OCI-LY1 (cell line): ENCODE measurements around the gene ELN.

ENCODE experiments used
- H2AFZ ChIP-seq: fragments of 200-600 bp; sonication (generic), shearing (Covaris generic); 2 replicates; pipeline ENCODE4 v1.6.0; 2014; ENCODE audit warnings: antibody characterized with exemption, mild to moderate bottlenecking, low read length
- H3F3A ChIP-seq: fragments of 200-600 bp; sonication (generic), shearing (Covaris generic); 2 replicates; pipeline ENCODE4 v1.6.0; 2014; ENCODE audit warnings: mild to moderate bottlenecking, antibody characterized with exemption, low read length, moderate library complexity; ENCODE audit not compliant: insufficient read depth
- H3K27ac ChIP-seq: fragments of 200-600 bp; sonication (generic); 2 replicates; pipeline ENCODE4 v1.5.1; 2014; ENCODE audit warnings: low read length, mixed run types, mild to moderate bottlenecking, low read depth; ENCODE audit not compliant: poor library complexity, severe bottlenecking
- H3K27me3 ChIP-seq: fragments of 200-600 bp; sonication (generic); 2 replicates; pipeline ENCODE4 v1.6.0; 2014; ENCODE audit warnings: antibody characterized with exemption, mild to moderate bottlenecking, low read length, moderate library complexity; ENCODE audit not compliant: insufficient read depth
- H3K36me3 ChIP-seq: fragments of 200-600 bp; sonication (generic); 2 replicates; pipeline ENCODE4 v1.6.1; 2014; ENCODE audit warnings: mild to moderate bottlenecking, antibody characterized with exemption, low read length, moderate library complexity, mixed read lengths; ENCODE audit not compliant: insufficient read depth
- H3K4me1 ChIP-seq: fragments of 200-600 bp; sonication (generic); 2 replicates; pipeline ENCODE4 v1.5.1; 2014; ENCODE audit warnings: mild to moderate bottlenecking, low read length, moderate library complexity; ENCODE audit not compliant: insufficient read depth, severe bottlenecking
- H3K4me2 ChIP-seq: fragments of 200-600 bp; sonication (generic), shearing (Covaris generic); 2 replicates; pipeline ENCODE4 v1.6.1; 2014; ENCODE audit warnings: low read length
- H3K4me3 ChIP-seq: fragments of 200-600 bp; sonication (generic); 2 replicates; pipeline ENCODE4 v1.5.1; 2014; ENCODE audit warnings: low read length, low read depth, mild to moderate bottlenecking, mixed read lengths; ENCODE audit not compliant: poor library complexity, severe bottlenecking
- H3K79me2 ChIP-seq: fragments of 200-600 bp; shearing (Covaris generic); 2 replicates; pipeline ENCODE4 v1.6.1; 2016; ENCODE audit warnings: mixed run types, low read length, mixed read lengths; ENCODE audit not compliant: insufficient read depth
- H3K9ac ChIP-seq: fragments of 200-600 bp; sonication (generic), shearing (Covaris generic); 2 replicates; pipeline ENCODE4 v1.6.1; 2014; ENCODE audit warnings: mild to moderate bottlenecking, low read length, mixed read lengths
- H3K9me2 ChIP-seq: fragments of 200-600 bp; sonication (generic), shearing (Covaris generic); 2 replicates; pipeline ENCODE4 v1.6.1; 2014; ENCODE audit warnings: low read depth, mild to moderate bottlenecking, low read length, mixed read lengths
- H3K9me3 ChIP-seq: fragments of 200-600 bp; shearing (Covaris generic); 2 replicates; pipeline ENCODE4 v1.6.1; 2014; ENCODE audit warnings: low read length, mixed read lengths
- H4K20me1 ChIP-seq: fragments of 200-600 bp; sonication (generic), shearing (Covaris generic); 2 replicates; pipeline ENCODE4 v1.6.0; 2016; ENCODE audit warnings: mild to moderate bottlenecking, low read length; ENCODE audit not compliant: insufficient read depth
- EZH2 ChIP-seq: fragments of 200-600 bp; sonication (generic), shearing (Covaris generic); IDR thresholded peaks from 2 replicates; pipeline ENCODE4 v1.8.0; 2017; ENCODE audit warnings: borderline replicate concordance, mixed run types, mild to moderate bottlenecking, antibody characterized with exemption, low read length, moderate library complexity, mixed read lengths
- TF ChIP-seq, protein P1 (sequence below): fragments of 200-600 bp; sonication (generic), shearing (Covaris generic); IDR thresholded peaks from 2 replicates; pipeline ENCODE4 v1.5.1; 2017; ENCODE audit warnings: mild to moderate bottlenecking, antibody characterized with exemption, low read length, moderate library complexity, mixed read lengths

ELN gene

DNA sequence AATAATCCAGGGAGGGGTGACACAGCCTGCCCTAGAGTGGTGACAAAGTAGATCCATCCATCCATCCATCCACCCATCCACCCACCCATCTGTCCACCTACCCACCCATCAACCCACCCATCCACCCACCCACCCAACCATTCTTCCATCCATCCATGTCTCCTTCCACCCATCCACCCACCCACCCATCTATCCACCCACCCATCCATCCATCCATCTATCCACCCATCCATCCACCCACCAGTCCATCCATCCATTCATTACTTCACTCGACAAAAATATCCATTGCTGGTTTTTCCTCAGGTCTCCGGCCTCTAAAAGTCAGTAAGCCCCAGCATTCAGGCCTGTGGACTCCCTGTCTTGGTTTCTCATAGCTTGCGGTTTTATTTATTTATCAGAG, 43.1 kb downstream of the ELN start:
- H3K9me3 ChIP-seq, result no peaks in the 10 kb centered on the region
- no peak overlapping the region for H2AFZ ChIP-seq
- H3K79me2 ChIP-seq, result no peaks in the 10 kb centered on the region
- no peaks in the 10 kb centered on the region for H4K20me1 ChIP-seq
- H3K27ac ChIP-seq, result no peak overlapping the region
- TF ChIP-seq, protein P1, sequence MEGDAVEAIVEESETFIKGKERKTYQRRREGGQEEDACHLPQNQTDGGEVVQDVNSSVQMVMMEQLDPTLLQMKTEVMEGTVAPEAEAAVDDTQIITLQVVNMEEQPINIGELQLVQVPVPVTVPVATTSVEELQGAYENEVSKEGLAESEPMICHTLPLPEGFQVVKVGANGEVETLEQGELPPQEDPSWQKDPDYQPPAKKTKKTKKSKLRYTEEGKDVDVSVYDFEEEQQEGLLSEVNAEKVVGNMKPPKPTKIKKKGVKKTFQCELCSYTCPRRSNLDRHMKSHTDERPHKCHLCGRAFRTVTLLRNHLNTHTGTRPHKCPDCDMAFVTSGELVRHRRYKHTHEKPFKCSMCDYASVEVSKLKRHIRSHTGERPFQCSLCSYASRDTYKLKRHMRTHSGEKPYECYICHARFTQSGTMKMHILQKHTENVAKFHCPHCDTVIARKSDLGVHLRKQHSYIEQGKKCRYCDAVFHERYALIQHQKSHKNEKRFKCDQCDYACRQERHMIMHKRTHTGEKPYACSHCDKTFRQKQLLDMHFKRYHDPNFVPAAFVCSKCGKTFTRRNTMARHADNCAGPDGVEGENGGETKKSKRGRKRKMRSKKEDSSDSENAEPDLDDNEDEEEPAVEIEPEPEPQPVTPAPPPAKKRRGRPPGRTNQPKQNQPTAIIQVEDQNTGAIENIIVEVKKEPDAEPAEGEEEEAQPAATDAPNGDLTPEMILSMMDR, result no peak
- no peak for TF ChIP-seq EZH2
- H3K4me1 ChIP-seq, result peaks cover 4% of the 10 kb centered on the region
- H3K9me2 ChIP-seq, result no peaks in the 10 kb centered on the region
- H3K36me3 ChIP-seq, result no peaks in the 10 kb centered on the region
- no peaks in the 10 kb centered on the region for H3F3A ChIP-seq
- no peak overlapping the region for H3K4me2 ChIP-seq
- H3K27me3 ChIP-seq, result no peaks in the 10 kb centered on the region
- no peak overlapping the region for H3K9ac ChIP-seq
- no peak overlapping the region for H3K4me3 ChIP-seq

DNA sequence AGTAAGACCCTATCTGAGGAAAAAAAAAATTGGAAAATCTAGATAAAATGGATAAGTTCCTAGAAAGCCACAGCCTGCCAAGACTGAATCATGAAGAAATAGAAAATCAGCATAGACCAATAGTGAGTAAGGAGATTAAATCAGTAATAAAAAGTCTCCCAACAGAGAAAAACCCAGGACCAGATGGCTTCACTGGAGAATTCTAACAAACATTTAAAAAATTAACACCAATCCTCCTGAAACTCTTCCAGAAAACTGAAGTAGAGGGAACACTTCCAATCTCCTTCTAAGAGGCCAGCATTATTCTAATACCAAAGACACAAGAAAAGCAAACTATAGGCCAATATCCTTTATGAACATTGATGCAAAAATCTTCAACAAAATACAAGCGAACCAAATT, 46.8 kb downstream of the ELN start:
- Histone ChIP-seq H3K27me3 (no peaks in the 10 kb centered on the region), H3K9ac (no peak overlapping the region), H3K9me2 (no peaks in the 10 kb centered on the region), H3K9me3 (no peaks in the 10 kb centered on the region), H3K4me1 (peaks cover 5% of the 10 kb centered on the region), H3F3A (no peaks in the 10 kb centered on the region), H3K79me2 (no peaks in the 10 kb centered on the region), H2AFZ (no peak overlapping the region), H3K4me3 (no peak overlapping the region), H3K27ac (no peak overlapping the region), H4K20me1 (no peaks in the 10 kb centered on the region), H3K36me3 (peaks cover 5% of the 10 kb centered on the region; the same call in 1 of the 2 replicates), H3K4me2 (no peak overlapping the region)
- TF ChIP-seq, protein P1, result no peak
- no peak for TF ChIP-seq EZH2

DNA sequence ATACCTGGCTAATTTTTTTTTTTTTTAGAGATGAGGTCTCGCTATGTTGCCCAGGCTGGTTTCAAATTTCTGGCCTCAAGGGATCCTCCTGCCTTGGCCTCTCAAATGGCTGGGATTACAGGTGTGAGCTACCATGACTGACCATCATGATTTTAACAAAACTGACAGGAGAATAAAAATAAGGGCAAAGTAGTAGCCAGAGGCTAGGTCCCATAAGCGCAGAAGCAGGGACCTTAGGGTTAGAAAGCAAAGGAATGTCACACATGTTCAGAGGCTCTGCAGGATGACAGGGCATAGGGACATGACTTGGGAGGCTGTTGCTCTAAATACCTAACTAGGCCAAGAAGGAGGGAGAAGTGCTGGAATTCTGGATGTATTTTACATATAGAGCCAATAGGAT, 50.5 kb downstream of the ELN start:
- no peaks in the 10 kb centered on the region for H3K9me2 ChIP-seq
- H3K9me3 ChIP-seq, result no peaks in the 10 kb centered on the region
- H3K4me3 ChIP-seq, result no peak overlapping the region
- no peak overlapping the region for H3K4me2 ChIP-seq
- H4K20me1 ChIP-seq, result no peaks in the 10 kb centered on the region
- no peak overlapping the region for H3K27ac ChIP-seq
- peaks cover 13% of the 10 kb centered on the region for H3K4me1 ChIP-seq
- H3K9ac ChIP-seq, result no peak overlapping the region
- no peak for TF ChIP-seq EZH2
- TF ChIP-seq, protein P1, result no peak
- no peaks in the 10 kb centered on the region for H3K27me3 ChIP-seq
- H3K79me2 ChIP-seq, result no peaks in the 10 kb centered on the region
- H3F3A ChIP-seq, result no peaks in the 10 kb centered on the region
- H3K36me3 ChIP-seq, result peaks cover 5% of the 10 kb centered on the region; the same call in 1 of the 2 replicates
- H2AFZ ChIP-seq, result no peak overlapping the region
